K562 (cell line): ENCODE measurements around the gene NR2F6. TPM values are rescaled to one million over a fixed set of nuclear protein-coding genes. Genes with fewer than 3 reads are reported as not detected.

Experiments used
- ATAC-seq: fragments of 200-7000 bp; cut with Tn5 transposase; 3 replicates; pipeline ENCODE4 v1.9.1; 2020; ENCODE audit warnings: moderate library complexity
- BruUV-seq: library from RNA; stranded (reverse); fragments of 400-500 nt; replicated peaks from 2 replicates; lab custom pipeline; 2021; lab: Mats Ljungman, UMichigan
- CTCF ChIA-PET: fragments of 300-600 bp; formaldehyde crosslinking; extraction: SDS; loops from one replicate; lab custom pipeline; 2021; ENCODE audit warnings: low intra/inter-chr PET ratio; lab: Yijun Ruan, JAX
- POLR2A ChIA-PET: fragments of 300-600, 350-650 bp; sonication (Branson Sonifier 250); formaldehyde crosslinking; extraction: SDS; loops from one replicate; lab custom pipeline; 2021; ENCODE audit warnings: antibody characterized with exemption, inconsistent platforms; lab: Yijun Ruan, JAX
- DNase-seq, 4 experiments: peaks; one replicate each; pipeline versions ENCODE4 v3.0.0 to v3.0.0-alpha.2; 2011 to 2018; ENCODE audit warnings: low spot score in 3 of 4, mixed read lengths in 3 of 4; ENCODE audit errors: extremely low read depth in 1 of 4
- FAIRE-seq: peaks from 2 replicates; lab custom pipeline; 2011; peaks lifted over from hg19 to GRCh38; lab: Jason Lieb, UNC
- H2AFZ ChIP-seq: 2 replicates; pipeline ENCODE4 v1.6.0; 2011; ENCODE audit warnings: low read depth, low read length, control low read depth, inconsistent platforms
- H3K27ac ChIP-seq: fragments of 200-600 bp; 3 replicates; pipeline ENCODE4 v1.8.0; 2011; ENCODE audit warnings: low read depth, mild to moderate bottlenecking, control low read depth, inconsistent platforms, low read length, moderate library complexity, mixed read lengths; ENCODE audit errors: extremely low read depth
- H3K27me3 ChIP-seq, 2 experiments: fragments of 300-600 bp in 1 of 2; 2 replicates in 1 of 2; 3 replicates in 1 of 2; pipeline versions ENCODE4 v1.6.0 to v1.8.0; 2011; ENCODE audit warnings: inconsistent platforms in 2 of 2, low read length in 2 of 2, mild to moderate bottlenecking in 1 of 2, mixed read lengths in 1 of 2, moderate library complexity in 1 of 2; ENCODE audit not compliant: control insufficient read depth in 2 of 2, insufficient read depth in 2 of 2
- H3K36me3 ChIP-seq: fragments of 300-600 bp; 3 replicates; pipeline ENCODE4 v1.8.0; 2011; ENCODE audit warnings: mild to moderate bottlenecking, low read length, inconsistent platforms; ENCODE audit not compliant: control insufficient read depth, insufficient read depth
- H3K4me1 ChIP-seq, 2 experiments: fragments of 200-600 bp in 1 of 2; replicated peaks in 1 of 2; 2 replicates in 1 of 2; 3 replicates in 1 of 2; pipeline versions ENCODE4 v1.5.1 to v1.8.0; 2011; ENCODE audit warnings: inconsistent platforms in 2 of 2, low read length in 2 of 2, mild to moderate bottlenecking in 1 of 2, mixed read lengths in 1 of 2, moderate library complexity in 1 of 2; ENCODE audit not compliant: control insufficient read depth in 2 of 2, insufficient read depth in 2 of 2
- H3K4me2 ChIP-seq: 2 replicates; pipeline ENCODE4 v1.6.1; 2011; ENCODE audit warnings: low read length, control low read depth, inconsistent platforms, mixed read lengths; ENCODE audit not compliant: insufficient read depth
- H3K4me3 ChIP-seq: fragments of 200-600 bp; sonication (generic), shearing (Covaris generic); 2 replicates; pipeline ENCODE4 v1.5.1; 2016; ENCODE audit warnings: control low read depth, inconsistent platforms
- H3K79me2 ChIP-seq: fragments of 200-600 bp; 3 replicates; pipeline ENCODE4 v1.8.0; 2011; ENCODE audit warnings: low read length, inconsistent platforms; ENCODE audit not compliant: control insufficient read depth, insufficient read depth
- H3K9ac ChIP-seq, 2 experiments: 2 replicates each; pipeline versions ENCODE4 v1.6.0 to v1.6.1; 2011; ENCODE audit warnings: low read depth in 2 of 2, low read length in 2 of 2, control low read depth in 1 of 2, inconsistent platforms in 1 of 2, mild to moderate bottlenecking in 1 of 2, mixed read lengths in 1 of 2; ENCODE audit not compliant: insufficient read depth in 1 of 2
- H3K9me1 ChIP-seq: one replicate; pipeline ENCODE4 v1.6.0; 2011; ENCODE audit warnings: inconsistent platforms, mild to moderate bottlenecking, low read length, moderate library complexity; ENCODE audit not compliant: control insufficient read depth, insufficient read depth
- H3K9me3 ChIP-seq: replicated peaks from 2 replicates; pipeline ENCODE4 v1.5.1; 2011; ENCODE audit warnings: low read depth, low read length, inconsistent platforms; ENCODE audit not compliant: control insufficient read depth, insufficient read depth
- H4K20me1 ChIP-seq: replicated peaks from 2 replicates; pipeline ENCODE4 v1.6.1; 2011; ENCODE audit warnings: low read length, inconsistent platforms, mixed read lengths; ENCODE audit not compliant: control insufficient read depth, insufficient read depth
- ARID2 ChIP-seq: fragments of 450-650 bp; IDR thresholded peaks from 2 replicates; pipeline ENCODE4 v1.6.1; 2017; ENCODE audit warnings: antibody characterized with exemption, mild to moderate bottlenecking
- BRF2 ChIP-seq: IDR thresholded peaks from 3 replicates; pipeline ENCODE4 v1.6.1; 2011; ENCODE audit warnings: borderline replicate concordance, mild to moderate bottlenecking; ENCODE audit not compliant: insufficient read length, insufficient read depth
- DACH1 ChIP-seq: fragments of 450-650 bp; IDR thresholded peaks from 2 replicates; pipeline ENCODE4 v1.6.1; 2018; ENCODE audit not compliant: partially characterized antibody
- ELF2 ChIP-seq: fragments of 250-450 bp; sonication (Bioruptor Pico); IDR thresholded peaks from 2 replicates; pipeline ENCODE4 v1.5.0; 2021; ENCODE audit warnings: mild to moderate bottlenecking
- ETV5 ChIP-seq: sonication (generic); formaldehyde crosslinking; IDR thresholded peaks from 2 replicates; pipeline ENCODE4 v1.4.0; 2020; ENCODE audit warnings: low read depth, mild to moderate bottlenecking, missing genetic modification reagents
- GABPB2 ChIP-seq: fragments of 250-450 bp; sonication (Bioruptor Pico); conservative IDR thresholded peaks from 2 replicates; pipeline ENCODE4 v1.5.1; 2021; ENCODE audit warnings: mild to moderate bottlenecking
- HSF4 ChIP-seq: fragments of 250-450 bp; sonication (Bioruptor Pico); IDR thresholded peaks from 2 replicates; pipeline ENCODE4 v2.1.2; 2022; ENCODE audit warnings: mild to moderate bottlenecking, moderate library complexity, borderline replicate concordance
- NELFE ChIP-seq: IDR thresholded peaks from 2 replicates; pipeline ENCODE4 v1.6.1; 2011; ENCODE audit warnings: mild to moderate bottlenecking; ENCODE audit not compliant: insufficient read depth, insufficient read length
- PURB ChIP-seq: sonication (generic); formaldehyde crosslinking; IDR thresholded peaks from 2 replicates; pipeline ENCODE4 v1.9.0; 2021; ENCODE audit warnings: low read depth, mild to moderate bottlenecking, missing genetic modification reagents
- RB1 ChIP-seq: fragments of 450-650 bp; IDR thresholded peaks from 2 replicates; pipeline ENCODE4 v1.6.1; 2017; ENCODE audit warnings: low read depth, mild to moderate bottlenecking
- RBM15 ChIP-seq: fragments of 200-400 bp; formaldehyde crosslinking; IDR thresholded peaks from 2 replicates; pipeline ENCODE4 v1.6.1; 2018; ENCODE audit warnings: mild to moderate bottlenecking, low read length, moderate library complexity; ENCODE audit not compliant: insufficient read depth
- SIN3A ChIP-seq, 2 experiments: fragments of 150-350 bp in 1 of 2; IDR thresholded peaks; 2 replicates each; pipeline ENCODE4 v1.6.1; 2011 to 2016; ENCODE audit warnings: borderline replicate concordance in 2 of 2, low read depth in 2 of 2, low read length in 2 of 2, mild to moderate bottlenecking in 2 of 2, moderate library complexity in 2 of 2; ENCODE audit not compliant: control insufficient read depth in 1 of 2
- TAL1 ChIP-seq: fragments of 450-650 bp; IDR thresholded peaks from 2 replicates; pipeline ENCODE4 v1.6.1; 2016; ENCODE audit warnings: mild to moderate bottlenecking
- TCF7L2 ChIP-seq: fragments of 150-350 bp; IDR thresholded peaks from 2 replicates; pipeline ENCODE4 v1.6.1; 2016; ENCODE audit warnings: low read depth, mild to moderate bottlenecking, low read length, moderate library complexity
- ZNF133 ChIP-seq: fragments of 250-450 bp; sonication (Bioruptor Pico); IDR thresholded peaks from 2 replicates; pipeline ENCODE4 v1.4.0; 2020; ENCODE audit warnings: mild to moderate bottlenecking
- WGBS: fragments of 100-300 bp; shearing (Covaris generic); methylation state at CpG from one replicate; pipeline ENCODE4 v1.1.6; 2016; ENCODE audit warnings: low coverage, mixed read lengths; ENCODE audit not compliant: insufficient coverage; ENCODE audit errors: missing lambda C conversion rate; 5-methylcytosine and 5-hydroxymethylcytosine counted together
- in situ Hi-C: fragments of 300-500 bp; cut with MboI; formaldehyde crosslinking; loops from 4 replicates; pipeline ENCODE4 v1.15.0; 2018; ENCODE audit warnings: inconsistent platforms, mixed read lengths
- intact Hi-C: fragments of 100-400 bp; cut with micrococcal nuclease; formaldehyde crosslinking; loops from 2 replicates; pipeline ENCODE4 v1.14.2; 2022
- polyA plus RNA-seq, 8 experiments: library from polyadenylated mRNA; depleted of rRNA in 4 of 8; stranded (reverse) in 5 of 8; unstranded in 3 of 8; fragments of >200 nt; fragmentation: Nextera tagmentation in 2 of 8; fragmentation: Illumina TruSeq in 1 of 8; extraction: Ambion mirVana in 2 of 8; extraction: Trizol in 1 of 8; gene quantifications; 2 replicates each; pipeline versions ENCODE4 v1.2.1 to v1.2.3, GENCODE V29; 2011 to 2014; ENCODE audit warnings: inconsistent platforms in 1 of 8, missing spikeins in 1 of 8
- total RNA-seq, 7 experiments: library from RNA; depleted of rRNA in 6 of 7; stranded (reverse); fragments of >200 nt in 6 of 7; fragmentation: Illumina TruSeq in 2 of 7; extraction: Trizol in 2 of 7; gene quantifications; 2 replicates each; pipeline versions ENCODE4 v1.2.1 to v1.2.3, GENCODE V29; 2011 to 2021; ENCODE audit warnings: low replicate concordance in 1 of 7
- TF ChIP-seq, protein P1 (sequence below), 2 experiments: fragments of 200-800 bp in 1 of 2; sonication (Bioruptor generic) in 1 of 2; sonication (generic) in 1 of 2; formaldehyde crosslinking in 1 of 2; IDR thresholded peaks in 1 of 2; conservative IDR thresholded peaks in 1 of 2; 2 replicates each; pipeline versions ENCODE4 v1.5.0 to v1.6.1; 2016 to 2020; ENCODE audit warnings: missing compliant biosample characterization in 1 of 2, missing genetic modification characterization in 1 of 2, missing genetic modification reagents in 1 of 2

The NR2F6 gene
- total and polyA plus RNA-seq, 9 of the 15 experiments (the other 6 are each of a cell fraction or from before 2014, with no cell fraction given) = 0.76 to 97.5 (median 18.8) TPM

DNA sequence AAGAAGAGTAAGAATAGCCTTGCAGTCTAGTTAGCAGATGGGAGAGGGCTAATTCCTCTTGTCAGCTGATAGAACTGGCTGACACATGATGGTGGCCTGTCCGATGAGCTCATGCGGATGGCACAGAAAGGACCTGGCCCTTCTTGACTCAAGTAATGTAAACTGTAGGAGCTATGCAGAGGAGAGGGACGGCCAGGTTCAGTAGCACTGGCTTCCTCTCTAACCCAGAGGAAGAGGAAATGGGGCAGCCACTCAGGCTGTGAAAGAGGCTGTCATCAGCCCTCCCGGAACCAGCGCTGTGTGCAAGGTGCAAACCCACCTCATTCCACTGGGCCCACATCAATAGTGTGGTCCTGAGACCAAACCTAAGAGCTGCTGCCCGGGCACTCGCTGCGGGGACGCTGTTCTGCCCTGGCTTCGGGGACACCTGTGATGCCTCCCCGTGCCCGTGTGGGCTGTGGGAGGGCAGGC lies 61.3 kb downstream of the NR2F6 start:
- intact Hi-C loops (no loop called here), in situ Hi-C loops (no loop called here)
- no peaks in the 10 kb centered on the region for H4K20me1 ChIP-seq
- peaks cover 0 to 5% of the 10 kb centered on the region in 2 experiments; a peak in 2 of 5 replicates for H3K4me1 ChIP-seq
- H3K4me2 ChIP-seq = no peak overlapping the region
- no peaks in the 10 kb centered on the region for H3K9me1 ChIP-seq
- H3K27me3 ChIP-seq = no peaks in the 10 kb centered on the region
- H3K79me2 ChIP-seq = no peaks in the 10 kb centered on the region
- DNase-seq (no peak), ATAC-seq (no peak), FAIRE-seq (no peak)
- ChIA-PET CTCF (no interaction called here), POLR2A (interaction anchor here (0.5 to 2.1 kb wide), 5 partner anchors 31 to 511 kb away, joined by 3 to 4 read pairs (median 4); partner anchors contain the start of genes HAUS8, MYO9B and USE1)
- no peak for TF ChIP-seq ZNF133
- no peak for TF ChIP-seq TAL1
- no peak for TF ChIP-seq DACH1
- TF ChIP-seq GABPB2 (CRISPR knock-in tag) = no peak
- no peak for TF ChIP-seq BRF2
- no peak for TF ChIP-seq ARID2
- no peak for TF ChIP-seq RBM15
- TF ChIP-seq RB1 = no peak
- no peak for TF ChIP-seq PURB
- no peak for TF ChIP-seq SIN3A (IDR thresholded peaks at IDR 0.05; ENCODE audit: borderline replicate concordance in 2 of 2, control insufficient read depth in 1 of 2, low read depth in 2 of 2, low read length in 2 of 2)
- no peak for TF ChIP-seq ELF2 (CRISPR knock-in tag)
- TF ChIP-seq HSF4 (CRISPR knock-in tag) = no peak
- TF ChIP-seq, protein P1, sequence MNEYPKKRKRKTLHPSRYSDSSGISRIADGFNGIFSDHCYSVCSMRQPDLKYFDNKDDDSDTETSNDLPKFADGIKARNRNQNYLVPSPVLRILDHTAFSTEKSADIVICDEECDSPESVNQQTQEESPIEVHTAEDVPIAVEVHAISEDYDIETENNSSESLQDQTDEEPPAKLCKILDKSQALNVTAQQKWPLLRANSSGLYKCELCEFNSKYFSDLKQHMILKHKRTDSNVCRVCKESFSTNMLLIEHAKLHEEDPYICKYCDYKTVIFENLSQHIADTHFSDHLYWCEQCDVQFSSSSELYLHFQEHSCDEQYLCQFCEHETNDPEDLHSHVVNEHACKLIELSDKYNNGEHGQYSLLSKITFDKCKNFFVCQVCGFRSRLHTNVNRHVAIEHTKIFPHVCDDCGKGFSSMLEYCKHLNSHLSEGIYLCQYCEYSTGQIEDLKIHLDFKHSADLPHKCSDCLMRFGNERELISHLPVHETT (CRISPR knock-in tag; conservative IDR thresholded peaks at IDR 0.05 in 1 of 2, IDR thresholded peaks at IDR 0.05 in 1 of 2) = no peak
- TF ChIP-seq TCF7L2 = no peak
- no peak for TF ChIP-seq ETV5 (CRISPR knock-in tag)
- no peak for TF ChIP-seq NELFE
- no peak overlapping the region for H3K4me3 ChIP-seq
- H3K9ac ChIP-seq = no peak overlapping the region
- H3K9me3 ChIP-seq = no peaks in the 10 kb centered on the region
- H3K27ac ChIP-seq = no peak overlapping the region
- WGBS = 95% methylated on average over 11 of the region's 12 CpGs
- no TSS peak for BruUV-seq
- H2AFZ ChIP-seq = no peak overlapping the region
- H3K36me3 ChIP-seq = peaks cover 49% of the 10 kb centered on the region; the same call in 2 of the 3 replicates
